ENCODE data around the gene FCGR2B.
"Not testable (repeated sequence)": the region's sequence is repeated elsewhere in the genome, so short reads cannot be mapped to it uniquely, and the experiment has no call there.

The FCGR2B gene

DNA sequence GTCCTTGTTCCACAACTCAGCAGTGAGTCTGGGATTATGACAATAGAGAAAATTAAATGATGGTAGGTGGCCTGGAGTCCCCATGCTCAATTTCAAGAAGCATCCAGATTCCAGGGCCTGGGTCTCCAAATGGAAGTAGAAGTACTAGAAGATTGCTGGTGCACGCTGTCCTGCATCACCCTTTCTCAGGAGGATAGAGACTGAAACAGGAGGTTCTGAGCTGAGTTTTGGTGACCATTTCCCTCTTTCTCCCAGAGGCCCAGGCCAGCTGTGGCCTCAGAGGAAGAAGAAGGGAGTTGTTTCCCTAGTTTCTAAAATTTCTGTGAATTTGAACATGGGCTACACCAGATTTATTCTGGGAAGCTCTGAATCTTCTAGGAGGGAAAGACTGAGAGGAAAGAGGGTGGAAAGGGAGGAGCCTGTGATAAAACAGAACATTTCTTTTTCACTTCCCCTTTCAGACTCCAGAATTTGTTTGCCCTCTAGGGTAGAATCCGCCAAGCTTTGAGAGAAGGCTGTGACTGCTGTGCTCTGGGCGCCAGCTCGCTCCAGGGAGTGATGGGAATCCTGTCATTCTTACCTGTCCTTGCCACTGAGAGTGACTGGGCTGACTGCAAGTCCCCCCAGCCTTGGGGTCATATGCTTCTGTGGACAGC, at the start of gene FCGR2B:
Gene FCGR2B (plus strand): TSS at position 460 of the 656 bp plus-strand sequence. CDS start 99 bp downstream, at position 559.
- DNase-seq; in situ Hi-C loops (cut with HindIII; ENCODE audit: low pct_ligation_motif_present, low pct_unique_long_range_greater_than_20kb, low sequenced_read_pairs): not testable (repeated sequence)

DNA sequence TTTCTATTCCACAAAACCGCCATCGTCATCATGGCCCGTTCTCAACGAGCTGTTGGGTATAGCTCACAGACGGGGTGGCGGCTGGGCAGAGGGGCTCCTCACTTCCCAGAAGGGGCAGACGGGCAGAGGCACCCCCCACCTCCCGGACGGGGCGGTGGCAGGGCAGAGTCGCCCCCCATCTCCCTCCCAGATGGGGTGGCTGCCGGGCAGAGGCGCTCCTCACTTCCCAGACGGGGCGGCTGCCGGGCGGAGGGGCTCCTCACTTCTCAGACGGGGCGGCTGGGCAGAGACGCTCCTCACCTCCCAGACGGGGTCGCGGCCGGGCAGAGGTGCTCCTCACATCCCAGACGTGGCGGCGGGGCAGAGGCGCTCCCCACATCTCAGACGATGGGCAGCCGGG, 46.5 kb upstream of the FCGR2B start:
- in situ Hi-C loops (cut with HindIII; ENCODE audit: low pct_ligation_motif_present, low pct_unique_long_range_greater_than_20kb, low sequenced_read_pairs); DNase-seq: not testable (repeated sequence)

DNA sequence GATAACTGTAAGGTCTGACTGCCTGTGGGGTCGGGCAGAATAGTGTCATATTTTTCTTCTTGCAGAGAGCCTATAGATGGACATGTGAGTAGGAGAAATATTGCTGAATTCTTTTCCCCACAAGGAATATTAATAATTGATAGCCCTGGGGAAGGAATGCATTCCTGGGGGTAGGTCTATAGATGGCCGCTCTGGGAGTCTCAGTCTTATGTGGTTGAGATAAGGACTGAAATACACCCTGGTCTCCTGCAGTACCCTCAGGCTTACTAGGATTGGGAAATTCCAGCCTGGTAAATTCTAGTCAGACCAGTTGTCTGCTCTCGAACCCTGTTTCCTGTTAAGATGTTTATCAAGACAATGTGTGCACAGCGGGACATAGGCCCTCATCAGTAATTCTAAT, 44.4 kb upstream of the FCGR2B start:
- in situ Hi-C loops (cut with HindIII; ENCODE audit: low pct_ligation_motif_present, low pct_unique_long_range_greater_than_20kb, low sequenced_read_pairs); DNase-seq: not testable (repeated sequence)

DNA sequence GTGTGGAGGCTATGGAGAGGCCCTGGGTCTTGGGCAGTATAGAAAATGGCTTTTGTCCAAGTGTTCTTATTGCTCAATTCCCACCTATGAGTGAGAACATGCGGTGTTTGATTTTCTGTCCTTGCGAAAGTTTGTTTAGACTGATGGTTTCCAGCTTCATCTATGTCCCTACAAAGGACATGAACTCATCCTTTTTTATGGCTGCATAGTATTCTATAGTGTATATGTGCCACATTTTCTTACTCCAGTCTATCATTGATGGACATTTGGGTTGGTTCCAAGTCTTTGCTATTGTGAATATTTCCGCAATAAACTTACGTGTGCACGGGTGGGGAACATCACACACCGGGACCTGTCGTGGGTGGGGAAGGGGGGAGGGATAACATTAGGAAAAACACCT, 42.5 kb upstream of the FCGR2B start:
- in situ Hi-C loops (cut with HindIII; ENCODE audit: low pct_ligation_motif_present, low pct_unique_long_range_greater_than_20kb, low sequenced_read_pairs); DNase-seq: not testable (repeated sequence)

DNA sequence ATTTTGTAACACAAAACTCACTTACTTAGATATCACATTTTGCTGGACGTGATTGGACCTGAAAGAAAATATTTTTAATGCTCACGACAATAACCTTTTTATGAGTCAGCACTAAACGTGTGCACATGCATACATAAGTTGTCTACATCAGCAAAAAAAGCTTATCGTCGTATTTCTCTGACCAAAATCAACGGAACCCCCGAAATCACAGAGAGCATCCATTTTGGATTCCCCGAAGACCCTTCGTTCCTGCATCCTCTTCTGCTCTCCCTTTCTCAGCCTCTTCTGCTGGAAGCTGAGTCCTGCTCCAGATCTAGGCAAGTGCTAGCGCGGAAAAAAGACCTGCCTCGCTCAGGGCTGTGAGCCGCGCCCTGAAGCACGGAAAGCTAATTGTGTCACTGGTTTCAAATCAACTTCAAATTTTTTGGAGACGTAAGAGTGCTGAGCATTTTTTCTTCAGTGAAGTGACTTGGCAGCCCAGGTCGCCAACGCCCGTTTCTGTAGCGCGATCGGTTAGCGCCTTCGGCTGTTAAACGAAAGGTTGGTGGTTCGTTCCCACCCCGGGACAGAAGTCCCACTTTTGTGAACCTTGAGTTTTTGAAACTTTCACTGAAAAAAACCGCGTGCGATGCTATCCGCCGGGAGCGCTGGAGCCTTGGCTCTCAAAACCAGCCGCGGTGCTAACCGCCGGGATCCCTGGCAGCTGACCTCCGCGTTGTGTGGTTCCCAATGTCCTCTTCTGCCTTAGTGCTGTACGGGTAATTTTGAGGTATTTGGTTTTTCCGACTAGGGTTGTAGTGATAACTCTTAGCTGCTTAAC, 41.6 kb upstream of the FCGR2B start:
- peak; percentile 75 for DNase-seq
- in situ Hi-C loops (cut with HindIII; ENCODE audit: low pct_ligation_motif_present, low pct_unique_long_range_greater_than_20kb, low sequenced_read_pairs): not testable (repeated sequence)

DNA sequence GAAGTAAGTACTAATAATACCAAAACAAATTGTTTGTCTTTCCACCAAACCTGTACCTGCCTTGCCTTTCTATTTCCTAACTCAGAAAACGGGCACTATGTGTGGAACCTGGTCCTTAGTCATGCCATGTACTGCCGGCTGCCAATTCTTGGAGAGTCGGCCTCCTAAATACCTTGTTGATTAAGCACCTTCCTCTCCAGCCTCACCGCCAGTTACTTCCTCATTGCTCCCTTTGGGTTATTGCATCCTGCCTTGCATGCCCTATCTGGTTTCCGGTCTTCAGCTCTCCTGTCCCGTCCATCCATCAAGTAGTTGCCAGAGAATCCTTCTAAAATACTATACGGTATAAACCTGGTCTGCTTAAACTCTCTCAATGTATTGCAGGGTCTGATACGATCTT, 40.9 kb upstream of the FCGR2B start:
- DNase-seq; in situ Hi-C loops (cut with HindIII; ENCODE audit: low pct_ligation_motif_present, low pct_unique_long_range_greater_than_20kb, low sequenced_read_pairs): not testable (repeated sequence)

DNA sequence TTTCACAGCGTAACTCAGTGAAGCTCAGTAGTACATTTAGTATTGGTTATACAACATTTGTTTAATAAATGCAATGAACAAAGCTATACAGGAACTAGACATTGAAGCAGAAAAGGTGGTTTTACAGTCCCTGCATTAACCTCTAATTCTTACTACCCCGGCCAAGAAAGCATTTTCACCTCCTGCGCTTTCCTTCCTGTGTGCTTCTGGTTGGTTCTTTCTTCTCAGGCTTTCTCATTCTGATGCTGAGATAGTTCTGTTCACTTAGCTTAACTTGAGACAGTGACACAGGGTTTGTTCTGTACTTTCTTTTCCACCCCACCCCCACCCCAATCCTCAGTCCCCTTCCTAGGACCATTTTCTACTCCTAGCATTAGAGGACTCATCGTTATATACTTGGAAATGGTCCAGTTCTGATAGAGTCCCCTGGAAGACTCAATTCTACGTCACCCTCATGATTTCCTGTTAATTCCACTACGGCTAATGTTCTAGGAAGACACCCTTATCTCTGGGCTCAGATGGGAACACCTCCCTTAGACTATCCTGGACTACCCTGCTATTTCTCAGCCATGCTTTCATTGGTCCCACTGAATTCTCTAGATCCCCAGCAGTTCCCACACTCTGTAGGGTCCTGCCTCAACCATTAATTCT, 39.4 kb upstream of the FCGR2B start:
- not testable (repeated sequence) for DNase-seq

DNA sequence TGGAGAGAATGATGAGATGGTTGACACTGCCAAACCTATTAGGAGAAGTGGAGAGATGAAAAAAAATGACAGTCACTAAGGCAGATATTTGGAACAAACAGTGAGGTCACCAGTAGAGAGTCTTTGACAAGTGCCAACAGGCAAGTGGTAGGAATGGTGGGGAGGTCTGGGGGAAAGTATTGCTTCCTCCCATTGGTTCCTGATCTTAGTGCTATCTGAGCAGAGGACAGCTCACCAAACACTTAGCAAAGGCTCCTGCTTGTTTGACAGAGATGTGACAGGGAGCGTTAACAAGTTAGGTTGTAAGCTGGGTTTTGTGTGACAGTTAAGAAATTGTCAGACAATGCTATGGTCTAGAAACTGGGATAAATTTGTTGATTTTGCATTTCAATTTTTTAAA, 38.3 kb upstream of the FCGR2B start:
- in situ Hi-C loops (cut with HindIII; ENCODE audit: low pct_ligation_motif_present, low pct_unique_long_range_greater_than_20kb, low sequenced_read_pairs); DNase-seq: not testable (repeated sequence)

More for the DNA sequence above, 39.4 kb upstream of the FCGR2B start:
- in situ Hi-C loops (cut with HindIII; ENCODE audit: low pct_ligation_motif_present, low pct_unique_long_range_greater_than_20kb, low sequenced_read_pairs): not testable (repeated sequence)

DNA sequence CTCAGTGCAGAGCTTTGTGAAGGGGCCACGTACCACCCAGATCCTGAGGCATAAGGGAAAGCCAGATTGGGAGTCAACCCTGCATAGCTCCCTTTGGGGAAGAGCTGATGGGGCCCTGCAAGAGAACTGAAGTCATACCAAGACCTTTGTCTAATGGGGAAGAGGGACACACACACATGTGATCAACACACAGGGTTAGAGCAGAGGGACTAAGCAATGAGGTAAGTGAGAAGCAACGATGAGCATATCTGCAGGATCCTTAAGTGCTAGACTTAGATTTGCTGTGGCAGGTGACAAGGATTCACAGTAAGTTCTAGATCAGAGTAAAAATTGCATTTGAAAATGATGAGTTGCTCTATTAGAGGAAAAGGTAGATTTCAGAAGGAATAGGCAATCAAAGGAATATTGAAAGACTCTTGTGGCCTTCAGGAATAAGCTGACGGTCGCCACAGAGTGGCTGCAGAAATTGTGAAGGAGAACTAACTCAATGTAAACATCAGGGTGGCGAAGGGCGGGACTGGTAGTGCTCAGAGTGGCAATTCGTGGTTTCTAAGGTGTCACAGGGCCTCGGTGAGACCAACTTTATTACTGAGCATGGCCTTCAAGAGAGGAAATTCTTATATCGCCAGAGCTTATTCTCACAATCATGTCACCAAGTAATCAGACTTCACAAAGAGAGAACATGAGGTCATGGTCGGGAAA, 36.3 kb upstream of the FCGR2B start:
- in situ Hi-C loops (cut with HindIII; ENCODE audit: low pct_ligation_motif_present, low pct_unique_long_range_greater_than_20kb, low sequenced_read_pairs); DNase-seq: not testable (repeated sequence)

DNA sequence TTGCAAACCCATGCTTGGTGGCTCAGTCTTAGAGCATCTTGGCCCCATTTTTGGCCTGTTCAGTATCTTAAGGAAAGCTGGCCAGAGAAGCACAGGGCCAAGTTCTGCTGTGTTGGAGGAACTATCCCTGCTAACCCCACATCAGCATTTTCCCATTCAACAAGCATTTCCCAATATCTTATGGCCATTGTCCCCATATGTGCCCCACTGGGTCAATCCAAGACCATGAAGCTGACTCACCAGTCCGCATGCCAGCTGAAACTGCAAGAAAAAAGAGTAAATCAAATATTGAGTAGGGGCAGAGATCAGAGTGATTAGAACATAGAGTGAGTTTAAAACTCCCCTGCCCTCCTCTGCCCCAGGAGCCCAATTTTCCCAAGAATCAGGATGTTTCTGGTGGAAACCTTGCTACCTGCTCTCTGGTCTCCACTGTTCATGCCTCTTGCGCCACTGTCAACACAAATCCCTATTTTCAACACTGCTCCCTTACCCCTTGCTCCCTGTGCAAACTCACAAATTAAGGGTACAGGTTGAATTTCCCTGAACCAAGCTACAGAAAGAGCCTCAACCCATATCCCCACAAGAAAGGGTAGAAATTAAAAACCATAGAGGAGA, 32.7 kb upstream of the FCGR2B start:
- DNase-seq; in situ Hi-C loops (cut with HindIII; ENCODE audit: low pct_ligation_motif_present, low pct_unique_long_range_greater_than_20kb, low sequenced_read_pairs): not testable (repeated sequence)

DNA sequence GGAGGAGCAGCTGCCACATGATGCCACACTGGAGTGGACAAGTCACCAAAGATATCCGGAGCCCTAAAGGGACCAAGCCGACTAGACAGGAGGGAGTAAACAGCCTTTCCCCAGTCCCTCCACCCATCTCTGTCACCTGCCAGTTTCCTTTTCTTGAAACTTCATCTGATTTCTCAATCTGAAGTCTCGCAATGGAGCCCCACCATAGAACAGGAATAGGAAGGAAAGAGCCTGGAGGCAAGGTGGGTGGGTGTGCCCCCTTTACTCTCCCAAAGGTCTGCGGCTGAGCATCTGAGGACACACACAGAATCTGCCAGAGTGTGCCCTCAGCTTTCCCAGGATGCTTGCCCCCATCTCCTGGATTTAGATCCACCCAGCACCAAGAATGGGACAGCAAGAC, 31.9 kb upstream of the FCGR2B start, which contains the start of gene FCGR3B:
Gene FCGR3B (minus strand): TSS at position 101 of the 400 bp plus-strand sequence. CDS start 82 bp downstream, at position 19.
- DNase-seq: no peak
- in situ Hi-C loops (cut with HindIII; ENCODE audit: low pct_ligation_motif_present, low pct_unique_long_range_greater_than_20kb, low sequenced_read_pairs): no loop called here

DNA sequence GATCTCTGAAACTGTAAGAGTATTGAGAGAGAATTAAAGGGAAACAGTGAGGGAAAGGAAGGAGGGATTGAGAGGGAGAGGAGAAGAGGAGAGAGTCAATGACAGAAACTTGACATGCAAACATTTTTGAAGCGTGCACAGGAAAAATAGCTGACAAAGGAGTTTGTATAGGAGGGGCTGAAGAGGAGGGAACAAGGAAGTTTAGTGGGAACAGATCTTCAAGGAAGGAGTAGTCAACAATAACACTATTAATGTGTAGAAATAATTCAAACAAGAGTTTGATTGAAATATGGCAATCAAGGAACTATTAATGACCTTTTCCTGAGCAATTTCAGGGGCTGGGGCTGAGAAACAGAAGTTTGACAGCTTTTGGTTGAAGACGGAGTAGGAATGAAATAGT, 27.9 kb upstream of the FCGR2B start:
- DNase-seq; in situ Hi-C loops (cut with HindIII; ENCODE audit: low pct_ligation_motif_present, low pct_unique_long_range_greater_than_20kb, low sequenced_read_pairs): not testable (repeated sequence)

DNA sequence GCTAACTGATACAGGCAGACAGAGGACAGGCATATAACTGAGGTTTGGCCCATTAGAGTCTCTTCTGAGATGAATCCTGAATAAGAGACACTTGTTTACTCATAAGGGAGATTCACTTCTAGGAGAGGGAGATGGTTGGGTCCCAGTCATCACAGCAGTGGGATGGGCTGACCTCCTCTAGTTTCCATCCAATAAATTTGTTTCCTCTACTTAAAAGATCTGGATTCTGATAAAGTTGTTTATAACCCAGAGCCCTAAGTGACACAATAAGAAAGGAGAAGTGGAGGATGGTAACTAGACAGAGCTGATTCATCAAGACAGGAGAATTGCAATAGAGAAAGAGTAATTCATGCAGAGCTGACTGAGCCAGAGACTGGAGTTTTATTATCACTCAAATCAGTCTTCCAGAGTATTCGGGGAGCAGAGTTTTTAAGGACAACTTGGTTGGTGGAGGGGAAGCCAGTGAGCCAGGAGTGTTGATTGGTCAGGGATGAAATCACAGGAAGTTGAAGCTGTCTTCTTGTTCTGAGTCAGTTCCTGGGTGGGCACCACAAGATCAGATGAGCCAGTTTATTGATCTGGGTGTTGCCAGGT, 26.7 kb upstream of the FCGR2B start:
- in situ Hi-C loops (cut with HindIII; ENCODE audit: low pct_ligation_motif_present, low pct_unique_long_range_greater_than_20kb, low sequenced_read_pairs): not testable (repeated sequence)

DNA sequence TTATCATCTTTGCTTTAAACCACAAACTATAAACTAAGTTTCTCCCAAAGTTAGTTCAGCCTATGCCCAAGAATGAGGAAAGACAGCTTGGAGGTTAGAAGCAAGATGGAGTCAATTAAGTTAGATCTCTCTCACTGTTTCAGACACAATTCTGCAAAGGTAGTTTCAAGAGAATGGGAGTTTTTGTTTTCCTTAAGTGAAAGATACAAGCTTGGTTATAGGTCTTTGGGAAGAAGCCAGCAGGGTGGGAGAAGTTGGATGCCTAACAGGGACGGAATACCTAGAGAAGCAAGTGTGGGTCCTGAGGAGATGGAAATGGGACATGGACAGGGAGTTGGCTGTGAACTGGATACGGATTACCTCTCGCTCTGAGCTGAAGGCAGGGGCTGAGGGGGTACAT, 26.0 kb upstream of the FCGR2B start:
- DNase-seq; in situ Hi-C loops (cut with HindIII; ENCODE audit: low pct_ligation_motif_present, low pct_unique_long_range_greater_than_20kb, low sequenced_read_pairs): not testable (repeated sequence)

More for the DNA sequence above, 26.7 kb upstream of the FCGR2B start:
- DNase-seq: not testable (repeated sequence)

DNA sequence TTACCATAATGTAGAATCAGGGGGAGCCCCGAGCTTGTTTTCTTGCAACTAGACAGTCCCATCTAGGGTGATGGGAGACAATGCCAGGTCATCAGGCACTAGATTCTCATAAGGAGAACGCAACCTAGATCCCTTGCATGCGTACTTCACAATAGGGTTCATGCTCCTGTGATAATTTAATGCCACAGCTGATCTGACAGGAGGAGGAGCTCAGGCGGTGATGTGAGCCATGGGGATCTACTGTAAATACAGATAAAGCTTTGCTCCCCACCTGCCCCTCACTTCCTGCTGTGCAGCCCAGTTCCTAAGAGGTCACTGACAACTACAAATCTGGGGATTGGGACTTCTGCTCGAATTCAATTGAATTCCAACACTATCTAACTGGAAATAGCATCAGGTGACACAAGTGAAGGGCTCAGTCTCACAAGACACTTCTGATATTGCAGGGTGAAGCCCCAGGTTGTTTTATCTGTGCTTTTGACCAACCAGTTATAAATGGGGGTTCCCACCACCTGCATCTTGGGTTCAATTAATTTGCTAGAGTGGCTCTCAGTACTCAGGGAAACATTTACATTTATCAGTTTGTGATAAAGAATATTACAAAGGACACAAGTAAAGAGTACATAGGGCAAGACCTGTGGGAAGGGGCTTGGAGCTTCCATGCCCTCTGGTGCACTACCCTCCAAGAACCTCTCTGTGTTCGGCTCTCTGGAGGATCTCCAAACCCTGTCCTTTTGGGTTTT, 24.5 kb upstream of the FCGR2B start:
- DNase-seq; in situ Hi-C loops (cut with HindIII; ENCODE audit: low pct_ligation_motif_present, low pct_unique_long_range_greater_than_20kb, low sequenced_read_pairs): not testable (repeated sequence)

DNA sequence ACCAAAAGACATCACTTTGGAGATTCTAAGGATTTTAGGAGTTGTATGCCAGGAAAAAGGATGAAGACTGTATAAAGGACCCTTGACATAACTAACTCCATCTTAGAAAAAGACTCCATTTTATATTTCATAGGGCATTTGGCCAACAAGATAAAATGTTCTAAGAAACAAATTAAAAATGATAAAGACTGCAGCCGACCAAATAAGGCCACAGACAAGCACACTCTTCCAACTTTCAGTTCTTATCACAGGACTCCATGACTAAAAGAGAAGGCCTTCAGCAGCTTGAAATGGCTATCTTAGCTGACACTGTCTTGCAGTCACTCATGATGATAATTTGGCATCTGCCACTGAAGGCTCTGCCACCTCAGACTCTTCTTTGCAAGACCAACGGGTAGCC, 23.7 kb upstream of the FCGR2B start:
- in situ Hi-C loops (cut with HindIII; ENCODE audit: low pct_ligation_motif_present, low pct_unique_long_range_greater_than_20kb, low sequenced_read_pairs); DNase-seq: not testable (repeated sequence)

DNA sequence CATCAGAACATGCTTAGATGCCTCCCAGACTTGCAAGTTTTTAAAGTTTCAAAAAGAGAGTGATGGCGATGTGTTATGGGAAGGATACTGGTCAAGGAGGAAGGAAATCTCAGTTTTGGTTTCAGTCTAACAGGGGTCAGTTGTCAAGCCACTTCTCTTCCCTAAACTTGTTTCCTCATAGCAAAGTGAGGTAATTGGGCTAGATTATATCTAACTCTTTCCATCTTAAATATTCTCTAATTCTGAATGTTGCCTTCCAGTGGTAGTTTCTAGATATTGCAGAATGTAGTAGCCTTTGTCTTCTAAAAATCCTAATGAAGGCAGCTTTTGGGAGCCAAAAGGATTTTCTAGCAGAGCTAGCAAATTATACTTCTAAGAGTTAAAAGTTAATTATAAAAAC, 20.2 kb upstream of the FCGR2B start:
- in situ Hi-C loops (cut with HindIII; ENCODE audit: low pct_ligation_motif_present, low pct_unique_long_range_greater_than_20kb, low sequenced_read_pairs): not testable (repeated sequence)
- peak; percentile 7 for DNase-seq
